ENCODE data around the gene ZNF697.
"Not testable (repeated sequence)": the region's sequence is repeated elsewhere in the genome, so short reads cannot be mapped to it uniquely, and the experiment has no call there.

ZNF697 gene

DNA sequence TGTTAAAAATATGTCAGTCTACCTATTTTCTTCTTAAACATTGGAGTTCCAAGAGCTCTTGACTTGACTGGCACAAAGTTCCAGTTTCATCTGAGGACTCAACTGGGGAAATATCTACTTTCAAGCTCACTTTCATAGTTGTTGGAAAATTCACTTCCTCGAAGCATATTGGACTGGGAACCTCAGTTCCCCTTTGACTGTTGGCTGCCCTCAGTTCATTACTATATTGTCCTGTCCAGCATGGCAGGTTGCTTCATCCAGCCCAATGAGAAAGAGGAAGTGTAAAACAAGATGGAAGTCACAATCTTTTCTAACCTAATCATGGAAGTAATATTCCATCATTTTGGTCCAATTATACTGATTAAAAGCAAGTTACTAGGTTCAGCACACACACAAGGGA is 54.3 kb downstream of the ZNF697 start:
- no peak for ATAC-seq (ENCODE audit: low read depth)
- H3K27me3 ChIP-seq (ENCODE audit: insufficient read depth, poor library complexity, severe bottlenecking): no peaks in the 10 kb centered on the region
- no peaks in the 10 kb centered on the region for H3K9me3 ChIP-seq (ENCODE audit: severe bottlenecking)
- no peaks in the 10 kb centered on the region for H3K36me3 ChIP-seq (ENCODE audit: low read depth)
- no peak overlapping the region for H3K27ac ChIP-seq (ENCODE audit: poor library complexity, severe bottlenecking)
- no peak overlapping the region for H3K4me3 ChIP-seq (ENCODE audit: severe bottlenecking)
- TF ChIP-seq, protein P1, sequence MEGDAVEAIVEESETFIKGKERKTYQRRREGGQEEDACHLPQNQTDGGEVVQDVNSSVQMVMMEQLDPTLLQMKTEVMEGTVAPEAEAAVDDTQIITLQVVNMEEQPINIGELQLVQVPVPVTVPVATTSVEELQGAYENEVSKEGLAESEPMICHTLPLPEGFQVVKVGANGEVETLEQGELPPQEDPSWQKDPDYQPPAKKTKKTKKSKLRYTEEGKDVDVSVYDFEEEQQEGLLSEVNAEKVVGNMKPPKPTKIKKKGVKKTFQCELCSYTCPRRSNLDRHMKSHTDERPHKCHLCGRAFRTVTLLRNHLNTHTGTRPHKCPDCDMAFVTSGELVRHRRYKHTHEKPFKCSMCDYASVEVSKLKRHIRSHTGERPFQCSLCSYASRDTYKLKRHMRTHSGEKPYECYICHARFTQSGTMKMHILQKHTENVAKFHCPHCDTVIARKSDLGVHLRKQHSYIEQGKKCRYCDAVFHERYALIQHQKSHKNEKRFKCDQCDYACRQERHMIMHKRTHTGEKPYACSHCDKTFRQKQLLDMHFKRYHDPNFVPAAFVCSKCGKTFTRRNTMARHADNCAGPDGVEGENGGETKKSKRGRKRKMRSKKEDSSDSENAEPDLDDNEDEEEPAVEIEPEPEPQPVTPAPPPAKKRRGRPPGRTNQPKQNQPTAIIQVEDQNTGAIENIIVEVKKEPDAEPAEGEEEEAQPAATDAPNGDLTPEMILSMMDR (IDR thresholded peaks at IDR 0.05; ENCODE audit: poor library complexity, severe bottlenecking): no peak
- H3K4me1 ChIP-seq (ENCODE audit: insufficient read depth, poor library complexity, severe bottlenecking): no peaks in the 10 kb centered on the region
- no peak for DNase-seq (ENCODE audit: low spot score)

DNA sequence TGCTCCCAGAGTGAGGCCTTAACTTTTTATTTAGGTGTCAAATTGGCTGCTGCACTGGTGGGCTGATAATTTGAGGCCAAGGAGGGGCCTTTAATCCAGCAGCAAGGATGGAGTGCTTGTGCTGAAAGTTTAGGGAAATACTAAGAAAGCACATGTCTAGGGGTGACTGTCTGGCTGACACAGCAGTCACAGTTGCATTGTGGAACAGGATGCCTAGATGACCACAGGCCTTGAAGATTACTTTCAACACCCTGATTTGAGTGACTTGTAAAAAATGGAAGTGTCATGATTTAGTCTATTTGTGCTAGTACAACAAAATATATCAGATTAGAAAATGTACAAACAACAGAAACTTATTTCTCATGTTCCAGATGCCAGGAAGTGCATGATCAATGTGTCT is 57.7 kb downstream of the ZNF697 start:
- Histone ChIP-seq H3K36me3 (ENCODE audit: low read depth) (no peaks in the 10 kb centered on the region), H3K4me1 (ENCODE audit: insufficient read depth, poor library complexity, severe bottlenecking) (no peaks in the 10 kb centered on the region), H3K4me3 (ENCODE audit: severe bottlenecking) (no peak overlapping the region), H3K27ac (ENCODE audit: poor library complexity, severe bottlenecking) (no peak overlapping the region), H3K27me3 (ENCODE audit: insufficient read depth, poor library complexity, severe bottlenecking) (no peaks in the 10 kb centered on the region), H3K9me3 (ENCODE audit: severe bottlenecking) (no peaks in the 10 kb centered on the region)
- DNase-seq (ENCODE audit: low spot score): no peak
- TF ChIP-seq, protein P1 (IDR thresholded peaks at IDR 0.05; ENCODE audit: poor library complexity, severe bottlenecking): no peak
- no peak for ATAC-seq (ENCODE audit: low read depth)

DNA sequence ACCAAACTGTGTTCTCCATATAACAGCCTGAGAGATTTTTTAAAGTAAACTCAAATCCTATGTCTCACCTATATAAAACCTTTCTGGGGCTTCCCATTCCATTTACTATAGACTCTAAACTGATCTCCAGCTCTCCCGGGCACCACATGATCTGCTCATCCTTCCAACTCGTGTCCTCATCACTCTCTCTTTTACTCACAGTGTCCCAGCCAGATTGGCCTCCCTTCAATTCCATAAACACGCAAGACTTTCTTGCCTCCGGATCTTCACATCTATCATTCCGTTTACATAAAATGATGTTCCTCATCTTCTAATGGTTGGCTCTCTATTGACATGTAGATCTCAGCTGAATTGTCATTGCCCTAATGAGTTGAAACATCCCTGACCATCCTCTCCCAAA is 59.4 kb downstream of the ZNF697 start:
- ATAC-seq (ENCODE audit: low read depth): no peak
- DNase-seq (ENCODE audit: low spot score): no peak

DNA sequence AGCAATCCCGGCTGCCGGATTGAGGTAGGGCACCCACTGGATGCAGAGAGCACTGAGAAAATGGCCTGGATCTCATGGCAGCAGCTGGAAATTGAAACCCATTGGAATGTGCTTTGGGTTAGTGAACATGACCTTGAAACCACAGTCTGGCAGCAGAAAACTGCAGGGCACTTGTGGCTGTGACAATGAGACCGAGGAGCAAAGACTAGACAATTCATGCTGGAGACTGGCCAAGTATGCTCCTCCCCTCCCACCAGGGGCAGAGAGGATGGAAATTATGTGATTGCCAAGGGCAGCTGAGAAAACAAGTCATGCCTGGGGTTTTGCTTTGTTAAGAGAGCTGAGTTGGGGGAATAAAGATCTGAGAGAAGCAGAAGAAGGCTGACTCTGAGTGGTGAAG is 60.7 kb downstream of the ZNF697 start:
- TF ChIP-seq, protein P1 (IDR thresholded peaks at IDR 0.05; ENCODE audit: poor library complexity, severe bottlenecking): no peak
- no peaks in the 10 kb centered on the region for H3K9me3 ChIP-seq (ENCODE audit: severe bottlenecking)
- ATAC-seq (ENCODE audit: low read depth): no peak
- H3K27me3 ChIP-seq (ENCODE audit: insufficient read depth, poor library complexity, severe bottlenecking): no peaks in the 10 kb centered on the region
- no peak overlapping the region for H3K4me3 ChIP-seq (ENCODE audit: severe bottlenecking)
- H3K27ac ChIP-seq (ENCODE audit: poor library complexity, severe bottlenecking): no peak overlapping the region
- no peak for DNase-seq (ENCODE audit: low spot score)
- no peaks in the 10 kb centered on the region for H3K36me3 ChIP-seq (ENCODE audit: low read depth)
- H3K4me1 ChIP-seq (ENCODE audit: insufficient read depth, poor library complexity, severe bottlenecking): no peaks in the 10 kb centered on the region

More for the DNA sequence above, 59.4 kb downstream of the ZNF697 start:
- TF ChIP-seq, protein P1 (IDR thresholded peaks at IDR 0.05; ENCODE audit: poor library complexity, severe bottlenecking): no peak
- Histone ChIP-seq H3K27me3 (ENCODE audit: insufficient read depth, poor library complexity, severe bottlenecking) (no peaks in the 10 kb centered on the region), H3K9me3 (ENCODE audit: severe bottlenecking) (no peaks in the 10 kb centered on the region), H3K4me1 (ENCODE audit: insufficient read depth, poor library complexity, severe bottlenecking) (no peaks in the 10 kb centered on the region), H3K4me3 (ENCODE audit: severe bottlenecking) (no peak overlapping the region), H3K27ac (ENCODE audit: poor library complexity, severe bottlenecking) (no peak overlapping the region), H3K36me3 (ENCODE audit: low read depth) (no peaks in the 10 kb centered on the region)

DNA sequence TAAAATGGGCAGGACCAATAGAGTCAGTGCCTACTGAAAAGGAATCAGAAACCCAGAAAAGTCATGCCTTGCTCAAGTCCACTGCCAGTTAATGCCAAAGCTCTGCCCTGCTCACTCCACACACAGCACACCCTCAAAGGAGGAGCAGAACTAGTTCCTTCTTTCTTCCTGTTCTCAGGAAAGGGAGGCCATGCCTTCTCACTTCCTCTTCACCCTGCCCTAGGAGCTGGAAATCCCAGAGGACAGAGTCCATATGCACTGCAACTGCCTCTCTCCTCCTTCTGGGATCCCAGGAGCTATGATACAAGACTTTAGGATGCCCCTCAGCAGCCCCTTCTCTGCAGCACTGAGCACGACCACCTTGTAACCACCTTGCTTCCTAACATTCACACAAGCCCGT is 62.3 kb downstream of the ZNF697 start:
- H3K27me3 ChIP-seq (ENCODE audit: insufficient read depth, poor library complexity, severe bottlenecking); H3K9me3 ChIP-seq (ENCODE audit: severe bottlenecking); H3K4me1 ChIP-seq (ENCODE audit: insufficient read depth, poor library complexity, severe bottlenecking); H3K4me3 ChIP-seq (ENCODE audit: severe bottlenecking); H3K36me3 ChIP-seq (ENCODE audit: low read depth); H3K27ac ChIP-seq (ENCODE audit: poor library complexity, severe bottlenecking); ATAC-seq (ENCODE audit: low read depth); DNase-seq (ENCODE audit: low spot score): not testable (repeated sequence)

Data from RWPE2 (cell line).